ENCODE measurements around the gene DCDC2C. TPM values are rescaled to one million over a fixed set of nuclear protein-coding genes. Genes with fewer than 3 reads are reported as not detected.

Gene DCDC2C
- total and polyA plus RNA-seq, 7 experiments from 2014 or later: not detected

- H3K36me3 ChIP-seq (ENCODE audit: control insufficient read depth in 2 of 3, insufficient read depth in 3 of 3, low read length in 3 of 3): no peaks in the 10 kb centered on the region
- H3K9me3 ChIP-seq (ENCODE audit: control insufficient read depth in 2 of 3, low read length in 3 of 3): no peaks in the 10 kb centered on the region
- H3K4me3 Mint-ChIP-seq: no peak overlapping the region
- POLR2A ChIA-PET: no interaction called here
- H3K4me3 ChIP-seq (ENCODE audit: low read length): no peak overlapping the region
- H3K27ac Mint-ChIP-seq: no peak overlapping the region
- DNase-seq (no peak), ATAC-seq (no peak)
- peaks cover 0 to 9% (median 0%) of the 10 kb centered on the region in 5 donors for H3K36me3 Mint-ChIP-seq
- H3K27me3 ChIP-seq (ENCODE audit: control insufficient read depth in 2 of 2, insufficient read depth in 2 of 2, low read length in 2 of 2): no peaks in the 10 kb centered on the region
- peaks cover 0 to 7% (median 0%) of the 10 kb centered on the region in 11 donors for H3K9me3 Mint-ChIP-seq
- H3K27me3 Mint-ChIP-seq: peaks cover 4 to 59% (median 29%) of the 10 kb centered on the region in 5 donors
- H3K4me1 ChIP-seq (ENCODE audit: control insufficient read depth in 2 of 2, insufficient read depth in 2 of 2, low read length in 2 of 2): peaks cover 0 to 4% of the 10 kb centered on the region in 2 donors
- CTCF ChIA-PET: no interaction called here
- peaks cover 0 to 18% (median 11%) of the 10 kb centered on the region in 7 donors for H3K4me1 Mint-ChIP-seq
- no peak overlapping the region for H3K27ac ChIP-seq (ENCODE audit: low read depth, low read length)
- intact Hi-C loops (cut with micrococcal nuclease): no loop called here
These were observed 72.9 kb downstream of the DCDC2C start for GRCh38 chr2:3776311-3776710.

GRCh38 chr2:3777966-3778365 is 74.6 kb downstream of the DCDC2C start:
- Histone ChIP-seq H3K27ac (ENCODE audit: low read depth, low read length) (no peak overlapping the region), H3K36me3 (ENCODE audit: control insufficient read depth in 2 of 3, insufficient read depth in 3 of 3, low read length in 3 of 3) (no peaks in the 10 kb centered on the region), H3K27me3 (ENCODE audit: control insufficient read depth in 2 of 2, insufficient read depth in 2 of 2, low read length in 2 of 2) (no peaks in the 10 kb centered on the region), H3K9me3 (ENCODE audit: control insufficient read depth in 2 of 3, low read length in 3 of 3) (no peaks in the 10 kb centered on the region), H3K4me3 (ENCODE audit: low read length) (no peak overlapping the region), H3K4me1 (ENCODE audit: control insufficient read depth in 2 of 2, insufficient read depth in 2 of 2, low read length in 2 of 2) (peaks cover 0 to 4% of the 10 kb centered on the region in 2 donors)
- Mint-ChIP-seq H3K9me3 (peaks cover 0 to 7% (median 0%) of the 10 kb centered on the region in 11 donors), H3K4me1 (peaks cover 0 to 18% (median 11%) of the 10 kb centered on the region in 7 donors), H3K27me3 (peaks cover 4 to 44% (median 29%) of the 10 kb centered on the region in 5 donors), H3K4me3 (no peak overlapping the region), H3K36me3 (peaks cover 0 to 9% (median 0%) of the 10 kb centered on the region in 5 donors), H3K27ac (no peak overlapping the region)
- ATAC-seq: no peak
- POLR2A ChIA-PET: no interaction called here
- CTCF ChIA-PET: no interaction called here
- intact Hi-C loops (cut with micrococcal nuclease): no loop called here
- DNase-seq: no peak

GRCh38 chr2:3778851-3779495 is 75.6 kb downstream of the DCDC2C start:
- Mint-ChIP-seq H3K4me3 (peak overlapping the region in 1 of 10 donors; percentile 3), H3K27me3 (peaks cover 4 to 39% (median 29%) of the 10 kb centered on the region in 5 donors), H3K4me1 (peaks cover 0 to 18% (median 11%) of the 10 kb centered on the region in 7 donors), H3K9me3 (peaks cover 0 to 7% (median 0%) of the 10 kb centered on the region in 11 donors), H3K36me3 (peaks cover 0 to 9% (median 0%) of the 10 kb centered on the region in 5 donors), H3K27ac (no peak overlapping the region)
- POLR2A ChIA-PET: no interaction called here
- Histone ChIP-seq H3K27ac (ENCODE audit: low read depth, low read length) (no peak overlapping the region), H3K4me3 (ENCODE audit: low read length) (no peak overlapping the region), H3K36me3 (ENCODE audit: control insufficient read depth in 2 of 3, insufficient read depth in 3 of 3, low read length in 3 of 3) (no peaks in the 10 kb centered on the region), H3K4me1 (ENCODE audit: control insufficient read depth in 2 of 2, insufficient read depth in 2 of 2, low read length in 2 of 2) (peaks cover 0 to 4% of the 10 kb centered on the region in 2 donors), H3K9me3 (ENCODE audit: control insufficient read depth in 2 of 3, low read length in 3 of 3) (no peaks in the 10 kb centered on the region), H3K27me3 (ENCODE audit: control insufficient read depth in 2 of 2, insufficient read depth in 2 of 2, low read length in 2 of 2) (no peaks in the 10 kb centered on the region)
- DNase-seq: no peak
- intact Hi-C loops (cut with micrococcal nuclease): no loop called here
- no peak for ATAC-seq
- CTCF ChIA-PET: interaction anchor here (1.0 kb wide), 1 partner anchor 51 kb away, joined by 7 read pairs; no protein-coding TSS in a partner anchor

- H3K36me3 ChIP-seq (ENCODE audit: control insufficient read depth in 2 of 3, insufficient read depth in 3 of 3, low read length in 3 of 3): no peaks in the 10 kb centered on the region
- peaks cover 0 to 18% (median 11%) of the 10 kb centered on the region in 7 donors for H3K4me1 Mint-ChIP-seq
- peaks cover 0 to 9% (median 0%) of the 10 kb centered on the region in 5 donors for H3K36me3 Mint-ChIP-seq
- H3K9me3 ChIP-seq (ENCODE audit: control insufficient read depth in 2 of 3, low read length in 3 of 3): no peaks in the 10 kb centered on the region
- H3K4me3 Mint-ChIP-seq: peak overlapping the region in 3 of 10 donors; percentile 3 to 24 (median 22)
- ATAC-seq: no peak
- peaks cover 0 to 4% of the 10 kb centered on the region in 2 donors for H3K4me1 ChIP-seq (ENCODE audit: control insufficient read depth in 2 of 2, insufficient read depth in 2 of 2, low read length in 2 of 2)
- H3K27ac Mint-ChIP-seq: peak overlapping the region in 2 of 9 donors; percentile 8 to 28
- H3K9me3 Mint-ChIP-seq: peaks cover 0 to 7% (median 0%) of the 10 kb centered on the region in 11 donors
- ChIA-PET POLR2A (no interaction called here), CTCF (interaction anchor here (1.0 kb wide), 1 partner anchor 52 kb away, joined by 7 read pairs; no protein-coding TSS in a partner anchor)
- no peak overlapping the region for H3K27ac ChIP-seq (ENCODE audit: low read depth, low read length)
- DNase-seq: no peak
- intact Hi-C loops (cut with micrococcal nuclease): loop anchor here (1.0 kb wide), 1 partner anchor 51 kb away; no protein-coding TSS in a partner anchor
- H3K27me3 ChIP-seq (ENCODE audit: control insufficient read depth in 2 of 2, insufficient read depth in 2 of 2, low read length in 2 of 2): no peaks in the 10 kb centered on the region
- peaks cover 4 to 39% (median 32%) of the 10 kb centered on the region in 5 donors for H3K27me3 Mint-ChIP-seq
- H3K4me3 ChIP-seq (ENCODE audit: low read length): no peak overlapping the region
These were observed 76.2 kb downstream of the DCDC2C start for GRCh38 chr2:3779496-3780049.

GRCh38 chr2:3780477-3781402 is 77.4 kb downstream of the DCDC2C start:
- no peak overlapping the region for H3K27ac ChIP-seq (ENCODE audit: low read depth, low read length)
- Mint-ChIP-seq H3K27ac (peak overlapping the region in 6 of 9 donors; percentile 2 to 80 (median 47)), H3K36me3 (peaks cover 0 to 9% (median 0%) of the 10 kb centered on the region in 5 donors), H3K4me1 (peaks cover 0 to 18% (median 11%) of the 10 kb centered on the region in 7 donors), H3K9me3 (peaks cover 0 to 7% (median 0%) of the 10 kb centered on the region in 11 donors), H3K4me3 (peak overlapping the region; percentile 23 to 84 (median 71)), H3K27me3 (peaks cover 4 to 39% (median 34%) of the 10 kb centered on the region in 5 donors)
- ChIA-PET CTCF (interaction anchor here (1.2 to 1.5 kb wide), 2 partner anchors 10 to 53 kb away, joined by 3 to 10 read pairs; no protein-coding TSS in a partner anchor), POLR2A (no interaction called here)
- H3K4me3 ChIP-seq (ENCODE audit: low read length): no peak overlapping the region
- ATAC-seq: peak; percentile 72
- no peaks in the 10 kb centered on the region for H3K9me3 ChIP-seq (ENCODE audit: control insufficient read depth in 2 of 3, low read length in 3 of 3)
- no peaks in the 10 kb centered on the region for H3K27me3 ChIP-seq (ENCODE audit: control insufficient read depth in 2 of 2, insufficient read depth in 2 of 2, low read length in 2 of 2)
- peaks cover 0 to 4% of the 10 kb centered on the region in 2 donors for H3K4me1 ChIP-seq (ENCODE audit: control insufficient read depth in 2 of 2, insufficient read depth in 2 of 2, low read length in 2 of 2)
- intact Hi-C loops (cut with micrococcal nuclease): loop anchor here (1.0 kb wide), 1 partner anchor 52 kb away; no protein-coding TSS in a partner anchor
- peak in 8 of 9 donors; percentile 17 to 53 (median 44) for DNase-seq
- H3K36me3 ChIP-seq (ENCODE audit: control insufficient read depth in 2 of 3, insufficient read depth in 3 of 3, low read length in 3 of 3): no peaks in the 10 kb centered on the region

- Histone ChIP-seq H3K4me3 (ENCODE audit: low read length) (no peak overlapping the region), H3K9me3 (ENCODE audit: control insufficient read depth in 2 of 3, low read length in 3 of 3) (no peaks in the 10 kb centered on the region), H3K27ac (ENCODE audit: low read depth, low read length) (no peak overlapping the region), H3K36me3 (ENCODE audit: control insufficient read depth in 2 of 3, insufficient read depth in 3 of 3, low read length in 3 of 3) (no peaks in the 10 kb centered on the region), H3K27me3 (ENCODE audit: control insufficient read depth in 2 of 2, insufficient read depth in 2 of 2, low read length in 2 of 2) (no peaks in the 10 kb centered on the region), H3K4me1 (ENCODE audit: control insufficient read depth in 2 of 2, insufficient read depth in 2 of 2, low read length in 2 of 2) (peaks cover 0 to 4% of the 10 kb centered on the region in 2 donors)
- peaks cover 0 to 13% (median 9%) of the 10 kb centered on the region in 7 donors for H3K4me1 Mint-ChIP-seq
- peaks cover 0 to 11% (median 7%) of the 10 kb centered on the region in 5 donors for H3K27me3 Mint-ChIP-seq
- no peaks in the 10 kb centered on the region for H3K36me3 Mint-ChIP-seq
- ChIA-PET POLR2A (no interaction called here), CTCF (no interaction called here)
- ATAC-seq: no peak
- H3K27ac Mint-ChIP-seq: no peak overlapping the region
- H3K9me3 Mint-ChIP-seq: peaks cover 0 to 2% (median 0%) of the 10 kb centered on the region in 11 donors
- intact Hi-C loops (cut with micrococcal nuclease): no loop called here
- no peak overlapping the region for H3K4me3 Mint-ChIP-seq
- no peak for DNase-seq
These were observed 81.4 kb downstream of the DCDC2C start for GRCh38 chr2:3784731-3785130.
